NCI-H345 treated with DMSO at 0.1 percent for 48 hours (cell line): ENCODE results near the gene CYP46A1.
A peak's percentile ranks its signal among the peaks of the same experiment; 100 is the strongest.

Experiments
- DNase-seq: peaks from one replicate; lab custom pipeline; 2025; ENCODE audit not compliant: unreplicated experiment; lab: John Stamatoyannopoulos, UW

Gene CYP46A1

GRCh38 chr14:99673305-99674063 is 10.6 kb upstream of the CYP46A1 start:
- no peak for DNase-seq

DNA sequence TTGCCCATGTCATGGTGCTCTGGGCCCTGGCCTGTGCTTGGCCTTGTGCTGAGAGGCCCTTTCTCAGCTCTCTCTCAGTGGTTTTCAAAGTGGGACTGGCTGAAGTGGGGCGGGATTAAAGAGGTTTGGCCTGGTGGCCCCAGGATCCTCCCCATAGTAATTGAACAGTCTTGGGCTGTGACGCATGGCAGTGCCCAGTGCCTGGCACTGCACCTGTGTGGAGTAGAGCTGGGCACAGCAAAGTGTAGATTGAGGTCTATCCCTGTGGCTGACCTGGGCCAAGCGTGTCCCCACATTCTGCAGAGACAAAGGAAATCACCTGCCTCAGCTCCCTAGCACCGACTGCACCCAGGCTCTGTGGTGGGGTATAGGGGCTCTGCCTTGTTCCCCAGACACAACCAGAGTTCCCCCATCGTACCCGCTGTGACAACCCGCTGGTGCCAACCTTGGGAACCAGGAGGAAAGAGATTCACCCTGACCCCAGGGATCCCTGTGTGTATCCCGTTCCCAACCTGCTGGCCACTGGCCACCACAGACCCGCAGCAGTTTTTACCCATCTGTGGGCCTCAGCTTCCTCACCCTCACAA is 9.9 kb upstream of the CYP46A1 start:
- DNase-seq, result no peak

DNA sequence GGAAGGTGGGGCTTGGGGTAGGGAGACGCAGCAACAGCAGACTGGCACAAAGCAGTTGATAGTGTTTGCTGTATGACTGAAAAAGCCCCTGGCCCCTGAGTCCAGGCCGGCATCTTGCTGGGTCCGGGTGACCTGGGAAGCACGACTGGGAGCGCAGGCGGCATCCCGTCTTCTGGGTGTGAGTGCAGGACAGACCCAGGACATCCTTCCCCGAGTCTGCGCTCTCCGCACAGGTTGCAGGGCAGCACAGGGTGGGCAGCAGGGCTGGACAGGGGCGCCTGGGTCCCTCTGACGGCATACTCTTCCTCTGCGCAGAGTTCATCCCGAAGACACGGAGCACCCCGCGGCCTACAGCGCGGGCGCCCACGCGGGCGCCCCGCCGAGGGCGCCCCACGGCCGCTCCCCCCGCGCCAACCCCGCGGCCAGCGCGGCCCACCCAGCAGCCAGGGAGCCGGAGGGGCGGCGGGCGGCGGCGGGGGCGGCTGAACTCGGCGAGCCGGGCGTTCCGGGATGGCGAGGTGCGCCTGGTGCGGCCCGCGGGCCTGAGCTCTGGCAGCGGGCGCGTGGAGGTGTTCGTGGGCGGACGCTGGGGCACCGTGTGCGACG is 9.2 kb upstream of the CYP46A1 start:
- DNase-seq, result no peak

DNA sequence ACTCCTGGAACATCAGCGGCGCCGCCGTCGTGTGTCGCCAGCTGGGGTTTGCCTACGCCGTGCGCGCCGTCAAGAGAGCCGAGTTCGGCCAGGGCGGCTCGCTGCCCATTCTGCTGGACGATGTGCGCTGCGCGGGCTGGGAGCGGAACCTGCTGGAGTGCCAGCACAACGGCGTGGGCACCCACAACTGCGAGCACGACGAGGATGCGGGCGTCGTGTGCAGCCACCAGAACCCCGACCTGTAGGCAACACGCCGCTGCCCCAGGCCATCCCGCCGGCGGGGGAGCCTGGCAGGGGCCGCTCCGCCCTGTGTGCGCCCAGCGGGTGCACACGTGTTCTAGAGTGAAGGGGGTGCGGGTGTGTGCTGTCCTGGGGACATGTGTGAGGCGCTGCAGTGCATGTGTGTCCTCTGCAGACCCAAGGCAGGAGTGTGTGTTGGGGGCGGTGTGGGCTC is 8.7 kb upstream of the CYP46A1 start:
- DNase-seq, result no peak

GRCh38 chr14:99675951-99676350 is 8.1 kb upstream of the CYP46A1 start:
- DNase-seq, result no peak

DNA sequence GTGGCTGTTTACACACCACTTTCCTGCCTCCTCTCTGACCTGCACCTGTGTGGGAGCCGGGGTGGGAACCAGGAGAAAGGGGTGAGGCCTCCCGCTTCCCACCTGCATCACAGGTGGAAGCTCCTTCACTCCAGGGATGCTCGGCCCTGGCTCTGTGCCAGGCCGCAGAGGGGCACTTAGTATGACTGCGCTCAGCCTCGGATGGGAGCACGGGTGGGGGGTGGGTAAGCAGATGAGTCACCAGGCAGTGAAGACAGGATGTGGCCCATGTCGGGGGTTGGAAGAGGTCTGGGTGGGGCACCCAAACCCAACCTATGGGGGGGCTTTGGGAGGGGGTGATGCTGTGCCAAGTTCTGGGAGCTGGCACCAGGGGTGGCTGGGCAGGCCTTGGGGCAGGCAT is 7.4 kb upstream of the CYP46A1 start:
- no peak for DNase-seq

DNA sequence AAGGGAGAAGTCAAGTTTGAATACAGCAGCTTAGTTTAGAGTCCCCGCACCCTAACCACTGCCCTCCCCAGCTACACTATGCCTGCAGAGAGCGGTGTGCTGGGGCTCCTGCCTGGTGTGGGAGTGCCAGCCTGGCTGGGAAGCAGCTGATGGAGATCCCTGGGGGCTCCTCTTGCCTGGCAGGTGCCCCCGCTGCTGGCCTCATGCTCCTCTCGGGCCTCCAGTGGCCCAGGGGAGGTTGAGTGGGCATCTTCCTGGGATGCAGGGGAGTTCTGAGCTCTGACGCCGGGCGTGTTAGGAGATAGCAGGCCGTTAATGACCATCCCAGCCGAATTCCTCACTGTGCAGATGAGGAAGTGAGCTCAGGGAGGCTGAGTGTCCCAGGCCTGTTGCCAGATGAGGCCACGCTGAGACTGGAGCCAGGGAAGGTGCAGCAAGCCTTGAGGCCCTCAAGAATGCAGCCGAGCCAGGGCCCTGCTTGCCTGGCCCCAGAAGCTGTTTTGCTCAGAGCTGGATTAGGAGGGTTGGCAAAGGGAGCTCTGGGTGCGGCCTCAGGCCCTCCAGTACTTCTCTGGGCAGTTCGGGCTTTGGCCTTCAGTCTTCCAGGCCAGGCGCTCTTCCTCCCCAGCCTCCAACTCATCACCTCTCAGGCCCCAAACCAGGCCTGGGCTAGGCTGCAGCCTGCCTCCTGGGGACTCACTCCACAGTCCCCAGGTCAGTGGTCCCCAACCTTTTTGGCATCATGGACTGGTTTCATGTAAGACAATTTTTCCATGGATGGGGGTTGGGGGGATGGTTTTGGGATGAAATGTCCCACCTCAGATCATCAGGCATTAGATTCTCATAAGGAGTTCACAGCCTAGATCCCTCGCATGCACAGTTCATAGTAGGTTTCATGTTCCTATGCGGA is 6.6 kb upstream of the CYP46A1 start:
- no peak for DNase-seq

- no peak for DNase-seq
Measured at GRCh38 chr14:99678198-99678597, 5.9 kb upstream of the CYP46A1 start.

GRCh38 chr14:99679111-99679510 is 5.0 kb upstream of the CYP46A1 start:
- DNase-seq, result no peak

- DNase-seq, result no peak
Measured at GRCh38 chr14:99679543-99679942, 4.6 kb upstream of the CYP46A1 start.

DNA sequence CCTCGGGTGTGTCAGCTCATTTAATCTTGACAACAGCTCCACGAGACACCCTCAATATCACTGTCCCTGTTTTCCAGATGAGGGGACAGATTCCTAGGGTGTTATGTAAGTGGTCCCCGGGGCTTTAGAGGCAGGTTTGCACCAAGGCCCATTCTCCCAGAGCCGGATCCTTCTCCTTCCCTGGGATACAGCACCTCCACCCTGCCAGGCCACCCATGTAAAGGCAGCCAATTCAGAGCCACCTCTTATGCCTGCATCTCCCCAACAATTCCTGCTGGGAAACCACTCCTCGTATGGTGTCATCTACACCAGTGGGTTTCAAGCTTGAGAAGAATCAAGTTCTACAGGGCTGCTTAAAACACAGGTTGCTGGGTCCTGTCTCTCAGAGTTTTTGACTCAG is 4.1 kb upstream of the CYP46A1 start:
- DNase-seq, result no peak

GRCh38 chr14:99681101-99681831 is 2.8 kb upstream of the CYP46A1 start:
- no peak for DNase-seq

DNA sequence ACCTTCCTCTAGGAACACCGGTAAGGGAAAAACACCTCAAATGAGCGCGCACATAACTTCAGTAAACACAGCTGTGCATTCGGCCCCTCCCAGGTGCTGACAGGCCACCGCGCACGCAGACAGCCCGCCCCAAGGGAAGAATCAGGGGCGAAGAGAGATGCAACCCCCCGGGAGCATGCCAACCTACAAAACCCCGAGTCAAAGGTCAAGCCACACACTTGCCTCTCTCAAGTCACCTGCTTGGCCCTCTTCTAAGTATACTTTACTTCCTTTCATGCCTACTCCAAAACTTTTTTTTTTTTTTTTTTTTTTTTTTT is 2.3 kb upstream of the CYP46A1 start:
- DNase-seq, result no peak

DNA sequence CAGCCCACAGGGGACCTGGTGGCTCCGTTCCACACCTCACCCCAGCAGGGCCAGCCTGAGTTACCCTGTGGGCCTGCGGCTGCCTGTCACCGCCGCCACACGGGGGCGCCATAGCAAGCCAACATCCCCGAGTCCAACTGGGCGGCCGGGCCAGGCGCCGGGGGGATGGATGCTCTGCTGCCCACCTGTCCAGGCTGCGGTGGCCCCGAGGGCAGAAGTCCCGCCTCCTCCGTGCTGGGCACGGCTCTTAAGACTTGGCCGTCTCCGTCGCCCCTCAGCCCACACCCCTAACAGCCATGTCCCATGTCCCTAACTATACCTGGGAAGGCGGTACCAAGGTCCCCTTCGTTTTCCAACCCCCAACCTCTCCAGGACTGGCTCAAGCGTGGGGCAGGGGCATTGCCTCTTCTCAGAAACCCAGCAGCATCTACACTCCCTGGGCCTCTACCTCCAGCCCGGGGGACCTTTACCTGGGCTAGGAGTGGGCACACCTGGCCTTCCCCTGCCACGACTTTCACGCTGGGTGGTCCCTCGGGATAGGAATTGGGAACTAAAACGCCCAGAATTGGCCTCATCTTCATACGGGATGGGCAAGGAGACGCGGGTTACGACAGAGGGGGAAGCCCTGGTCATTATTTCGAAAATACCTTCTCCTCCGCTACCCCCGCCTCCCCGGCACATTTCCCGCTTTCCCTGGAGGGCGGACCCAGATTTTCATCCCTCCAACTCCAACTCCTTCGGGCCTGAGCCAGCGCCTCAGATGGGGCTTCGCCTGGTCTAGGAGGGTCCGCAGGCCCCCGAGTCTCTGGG is 1.1 kb upstream of the CYP46A1 start:
- DNase-seq, result peak; percentile 68

- no peak for DNase-seq
Measured at GRCh38 chr14:99684410-99684934, 374 bp downstream of the CYP46A1 start.

DNA sequence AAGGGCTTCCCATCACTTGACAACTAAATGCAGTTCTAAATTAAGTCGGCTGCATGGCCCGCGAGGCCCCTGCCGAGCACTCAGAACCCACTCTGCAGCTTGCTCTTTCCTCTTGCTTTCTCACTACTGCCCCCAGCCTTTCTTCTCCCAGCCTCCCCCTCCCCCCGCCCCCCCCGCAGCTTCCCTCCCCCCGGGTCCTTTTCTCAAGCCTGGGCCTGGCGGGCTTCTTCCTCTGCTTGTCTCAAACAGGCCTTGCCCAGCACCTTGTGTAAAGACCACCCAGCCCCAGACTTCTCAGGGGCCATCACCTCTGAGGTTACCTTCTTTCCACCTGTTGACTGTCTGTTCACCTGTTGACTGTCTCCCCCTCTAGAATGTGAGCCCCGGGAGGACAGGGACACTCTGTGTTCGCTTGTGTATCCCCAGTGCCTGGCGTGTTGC is 1.1 kb downstream of the CYP46A1 start:
- no peak for DNase-seq

DNA sequence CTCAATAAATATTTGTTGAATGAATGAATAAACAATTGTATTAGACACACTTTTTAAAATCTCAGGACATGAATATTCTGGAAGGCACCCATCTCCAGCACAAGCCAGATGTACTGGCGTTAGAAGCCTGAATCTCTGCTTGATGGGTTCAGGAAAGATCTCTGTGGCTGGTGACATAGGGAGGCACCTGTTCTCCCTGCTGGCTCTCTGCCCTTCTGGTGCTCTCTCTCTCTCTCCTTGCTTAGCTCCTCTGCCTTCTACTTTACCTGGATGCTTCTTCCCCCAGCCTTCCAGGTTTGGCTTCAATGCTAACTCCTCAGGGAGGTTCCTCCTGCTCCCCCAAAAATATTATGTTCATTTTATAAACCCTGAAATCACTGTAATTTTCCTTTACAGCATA is 1.5 kb downstream of the CYP46A1 start:
- DNase-seq, result no peak

DNA sequence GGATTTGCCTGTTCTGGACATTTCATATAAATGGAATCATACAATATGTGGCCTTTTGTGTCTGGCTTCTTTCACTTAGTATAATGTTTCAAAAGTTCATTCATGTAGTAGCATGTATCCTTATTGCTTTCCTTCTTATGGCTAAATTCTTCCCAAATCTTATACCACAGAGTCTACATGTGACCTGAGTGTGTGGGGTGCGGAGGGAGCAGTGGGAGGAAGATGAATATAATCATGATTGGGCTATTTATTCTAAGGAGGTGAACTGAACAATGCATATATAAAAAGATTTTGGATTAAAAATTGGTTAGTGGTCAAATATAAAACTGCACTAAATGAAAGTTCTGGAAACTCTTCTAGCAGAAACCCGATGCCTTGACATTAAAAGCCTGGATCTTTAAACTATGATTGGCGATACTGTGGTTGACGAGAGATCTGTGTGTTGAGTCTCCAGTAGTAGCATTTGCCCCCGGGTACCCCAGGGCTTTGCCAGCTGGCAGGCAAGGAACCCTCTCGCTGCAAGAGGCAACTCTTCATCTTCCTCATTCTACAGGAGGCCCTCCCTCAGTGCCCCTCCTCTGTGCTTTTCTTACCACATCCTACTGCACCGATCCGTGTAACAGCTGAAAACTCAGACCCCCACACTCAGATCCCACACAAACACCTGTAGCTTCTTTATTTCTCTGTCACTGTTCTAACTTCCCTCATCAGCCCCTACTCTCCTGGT is 2.6 kb downstream of the CYP46A1 start:
- DNase-seq, result no peak
